HEK293 (cell line): ENCODE results near the gene NNT.

Source experiments
- CTCF ChIP-seq: fragments of 450-650 bp; formaldehyde crosslinking; IDR thresholded peaks from 2 replicates; pipeline ENCODE4 v1.5.1; 2016; ENCODE audit warnings: missing biosample characterization, missing genetic modification characterization
- INSM2 ChIP-seq: fragments of 450-650 bp; formaldehyde crosslinking; IDR thresholded peaks from 2 replicates; pipeline ENCODE4 v1.5.1; 2016; ENCODE audit warnings: missing biosample characterization, missing genetic modification characterization
- MEIS1 ChIP-seq: sonication (generic); formaldehyde crosslinking; IDR thresholded peaks from 2 replicates; pipeline ENCODE4 v1.8.1; 2022; ENCODE audit warnings: missing genetic modification reagents, mild to moderate bottlenecking, borderline replicate concordance
- MZF1 ChIP-seq: fragments of 450-650 bp; formaldehyde crosslinking; IDR thresholded peaks from 2 replicates; pipeline ENCODE4 v1.5.1; 2017; ENCODE audit warnings: missing biosample characterization, missing genetic modification characterization, borderline replicate concordance
- OSR2 ChIP-seq: fragments of 450-650 bp; formaldehyde crosslinking; IDR thresholded peaks from 2 replicates; pipeline ENCODE4 v1.5.1; 2016; ENCODE audit warnings: missing biosample characterization, missing genetic modification characterization
- PRDM6 ChIP-seq: fragments of 450-650 bp; formaldehyde crosslinking; IDR thresholded peaks from 2 replicates; pipeline ENCODE4 v1.5.1; 2017; ENCODE audit warnings: missing biosample characterization, missing genetic modification characterization
- SALL2 ChIP-seq: fragments of 450-650 bp; formaldehyde crosslinking; IDR thresholded peaks from 2 replicates; pipeline ENCODE4 v1.5.0; 2017; ENCODE audit warnings: missing biosample characterization, mild to moderate bottlenecking, missing genetic modification characterization, borderline replicate concordance
- ZBTB7A ChIP-seq: fragments of 450-650 bp; formaldehyde crosslinking; IDR thresholded peaks from 2 replicates; pipeline ENCODE4 v1.5.1; 2016; ENCODE audit warnings: low read depth, missing biosample characterization, missing genetic modification characterization
- ZFP37 ChIP-seq: fragments of 450-650 bp; formaldehyde crosslinking; IDR thresholded peaks from 2 replicates; pipeline ENCODE4 v1.5.1; 2016; ENCODE audit warnings: missing biosample characterization, missing genetic modification characterization
- ZFP69B ChIP-seq: fragments of 450-650 bp; formaldehyde crosslinking; IDR thresholded peaks from 2 replicates; pipeline ENCODE4 v1.5.1; 2016; ENCODE audit warnings: missing biosample characterization, missing genetic modification characterization
- ZNF157 ChIP-seq: fragments of 450-650 bp; formaldehyde crosslinking; IDR thresholded peaks from 2 replicates; pipeline ENCODE4 v1.5.1; 2016; ENCODE audit warnings: missing biosample characterization, missing genetic modification characterization
- ZNF202 ChIP-seq: fragments of 450-650 bp; formaldehyde crosslinking; IDR thresholded peaks from 2 replicates; pipeline ENCODE4 v1.5.1; 2016; ENCODE audit warnings: missing biosample characterization, missing genetic modification characterization, borderline replicate concordance
- ZNF354C ChIP-seq: fragments of 450-650 bp; formaldehyde crosslinking; IDR thresholded peaks from 2 replicates; pipeline ENCODE4 v1.5.1; 2016; ENCODE audit warnings: missing biosample characterization, missing genetic modification characterization, low read depth, borderline replicate concordance
- ZNF488 ChIP-seq: fragments of 450-650 bp; formaldehyde crosslinking; IDR thresholded peaks from 2 replicates; pipeline ENCODE4 v1.5.1; 2016; ENCODE audit warnings: missing biosample characterization, missing genetic modification characterization
- ZNF544 ChIP-seq: fragments of 450-650 bp; formaldehyde crosslinking; IDR thresholded peaks from 2 replicates; pipeline ENCODE4 v1.5.0; 2017; ENCODE audit warnings: missing biosample characterization, missing genetic modification characterization
- ZSCAN30 ChIP-seq: fragments of 450-650 bp; IDR thresholded peaks from 2 replicates; pipeline ENCODE4 v1.5.1; 2018; ENCODE audit warnings: missing biosample characterization, mild to moderate bottlenecking, missing genetic modification characterization, moderate library complexity
- ZXDB ChIP-seq: fragments of 450-650 bp; formaldehyde crosslinking; IDR thresholded peaks from 2 replicates; pipeline ENCODE4 v1.5.1; 2016; ENCODE audit warnings: missing biosample characterization, missing genetic modification characterization
- TF ChIP-seq, protein P1 (sequence below): fragments of 450-650 bp; IDR thresholded peaks from 2 replicates; pipeline ENCODE4 v1.5.1; 2018; ENCODE audit warnings: missing biosample characterization, missing genetic modification characterization
- TF ChIP-seq, protein P2 (sequence below): fragments of 450-650 bp; formaldehyde crosslinking; conservative IDR thresholded peaks from 2 replicates; pipeline ENCODE4 v1.5.1; 2016; ENCODE audit warnings: low read depth, missing biosample characterization, missing genetic modification characterization
- TF ChIP-seq, protein P3 (sequence below): fragments of 450-650 bp; formaldehyde crosslinking; IDR thresholded peaks from 2 replicates; pipeline ENCODE4 v1.5.1; 2017; ENCODE audit warnings: missing biosample characterization, missing genetic modification characterization
- TF ChIP-seq, protein P4 (sequence below): fragments of 450-650 bp; formaldehyde crosslinking; IDR thresholded peaks from 2 replicates; pipeline ENCODE4 v1.5.1; 2016; ENCODE audit warnings: missing biosample characterization, missing genetic modification characterization
- TF ChIP-seq, protein P5 (sequence below): fragments of 450-650 bp; formaldehyde crosslinking; IDR thresholded peaks from 2 replicates; pipeline ENCODE4 v1.5.1; 2016; ENCODE audit warnings: missing biosample characterization, missing genetic modification characterization

NNT gene

DNA sequence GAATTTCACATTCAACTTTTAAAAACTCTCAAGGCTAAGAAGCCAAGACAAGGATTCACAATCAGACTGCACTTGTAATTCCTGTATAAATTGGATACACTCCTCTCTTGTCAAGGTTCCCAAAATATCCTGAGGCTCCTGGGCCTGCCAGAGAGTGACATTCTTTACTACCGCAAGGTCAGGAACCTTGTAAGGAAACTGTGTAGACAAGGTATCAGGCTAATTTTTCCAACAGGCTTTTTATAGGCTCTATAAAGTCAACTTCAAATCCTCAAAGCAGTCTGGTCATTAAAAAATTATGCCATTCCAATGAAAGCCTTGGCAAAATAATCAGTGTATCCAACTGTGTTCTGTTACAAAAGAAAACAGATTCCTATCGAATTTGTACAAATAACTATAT, 30.6 kb upstream of the NNT start (continued):
- TF ChIP-seq ZBTB7A (tag by site-specific recombination) (no peak), SALL2 (tag by site-specific recombination) (no peak), ZNF544 (tag by site-specific recombination) (no peak), ZNF488 (no peak), PRDM6 (peak; percentile 92; the same call in 1 of the 2 replicates), MZF1 (tag by site-specific recombination) (peak; percentile 66; the same call in 1 of the 2 replicates), MEIS1 (CRISPR knock-in tag) (no peak), ZNF157 (tag by site-specific recombination) (no peak), ZFP69B (tag by site-specific recombination) (no peak), ZXDB (tag by site-specific recombination) (peak; percentile 70; the same call in 1 of the 2 replicates), ZNF202 (tag by site-specific recombination) (no peak), ZFP37 (tag by site-specific recombination) (no peak), ZSCAN30 (tag by site-specific recombination) (peak; percentile 94), ZNF354C (no peak), OSR2 (tag by site-specific recombination) (peak; percentile 68), INSM2 (tag by site-specific recombination) (no peak), CTCF (tag by site-specific recombination) (no peak)
- TF ChIP-seq, protein P1, sequence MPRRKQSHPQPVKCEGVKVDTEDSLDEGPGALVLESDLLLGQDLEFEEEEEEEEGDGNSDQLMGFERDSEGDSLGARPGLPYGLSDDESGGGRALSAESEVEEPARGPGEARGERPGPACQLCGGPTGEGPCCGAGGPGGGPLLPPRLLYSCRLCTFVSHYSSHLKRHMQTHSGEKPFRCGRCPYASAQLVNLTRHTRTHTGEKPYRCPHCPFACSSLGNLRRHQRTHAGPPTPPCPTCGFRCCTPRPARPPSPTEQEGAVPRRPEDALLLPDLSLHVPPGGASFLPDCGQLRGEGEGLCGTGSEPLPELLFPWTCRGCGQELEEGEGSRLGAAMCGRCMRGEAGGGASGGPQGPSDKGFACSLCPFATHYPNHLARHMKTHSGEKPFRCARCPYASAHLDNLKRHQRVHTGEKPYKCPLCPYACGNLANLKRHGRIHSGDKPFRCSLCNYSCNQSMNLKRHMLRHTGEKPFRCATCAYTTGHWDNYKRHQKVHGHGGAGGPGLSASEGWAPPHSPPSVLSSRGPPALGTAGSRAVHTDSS (tag by site-specific recombination): 0 out of 2 replicates have a peak, but pooled peaks have one; percentile 9
- TF ChIP-seq, protein P2, sequence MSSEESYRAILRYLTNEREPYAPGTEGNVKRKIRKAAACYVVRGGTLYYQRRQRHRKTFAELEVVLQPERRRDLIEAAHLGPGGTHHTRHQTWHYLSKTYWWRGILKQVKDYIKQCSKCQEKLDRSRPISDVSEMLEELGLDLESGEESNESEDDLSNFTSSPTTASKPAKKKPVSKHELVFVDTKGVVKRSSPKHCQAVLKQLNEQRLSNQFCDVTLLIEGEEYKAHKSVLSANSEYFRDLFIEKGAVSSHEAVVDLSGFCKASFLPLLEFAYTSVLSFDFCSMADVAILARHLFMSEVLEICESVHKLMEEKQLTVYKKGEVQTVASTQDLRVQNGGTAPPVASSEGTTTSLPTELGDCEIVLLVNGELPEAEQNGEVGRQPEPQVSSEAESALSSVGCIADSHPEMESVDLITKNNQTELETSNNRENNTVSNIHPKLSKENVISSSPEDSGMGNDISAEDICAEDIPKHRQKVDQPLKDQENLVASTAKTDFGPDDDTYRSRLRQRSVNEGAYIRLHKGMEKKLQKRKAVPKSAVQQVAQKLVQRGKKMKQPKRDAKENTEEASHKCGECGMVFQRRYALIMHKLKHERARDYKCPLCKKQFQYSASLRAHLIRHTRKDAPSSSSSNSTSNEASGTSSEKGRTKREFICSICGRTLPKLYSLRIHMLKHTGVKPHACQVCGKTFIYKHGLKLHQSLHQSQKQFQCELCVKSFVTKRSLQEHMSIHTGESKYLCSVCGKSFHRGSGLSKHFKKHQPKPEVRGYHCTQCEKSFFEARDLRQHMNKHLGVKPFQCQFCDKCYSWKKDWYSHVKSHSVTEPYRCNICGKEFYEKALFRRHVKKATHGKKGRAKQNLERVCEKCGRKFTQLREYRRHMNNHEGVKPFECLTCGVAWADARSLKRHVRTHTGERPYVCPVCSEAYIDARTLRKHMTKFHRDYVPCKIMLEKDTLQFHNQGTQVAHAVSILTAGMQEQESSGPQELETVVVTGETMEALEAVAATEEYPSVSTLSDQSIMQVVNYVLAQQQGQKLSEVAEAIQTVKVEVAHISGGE: no peak
- TF ChIP-seq, protein P3, sequence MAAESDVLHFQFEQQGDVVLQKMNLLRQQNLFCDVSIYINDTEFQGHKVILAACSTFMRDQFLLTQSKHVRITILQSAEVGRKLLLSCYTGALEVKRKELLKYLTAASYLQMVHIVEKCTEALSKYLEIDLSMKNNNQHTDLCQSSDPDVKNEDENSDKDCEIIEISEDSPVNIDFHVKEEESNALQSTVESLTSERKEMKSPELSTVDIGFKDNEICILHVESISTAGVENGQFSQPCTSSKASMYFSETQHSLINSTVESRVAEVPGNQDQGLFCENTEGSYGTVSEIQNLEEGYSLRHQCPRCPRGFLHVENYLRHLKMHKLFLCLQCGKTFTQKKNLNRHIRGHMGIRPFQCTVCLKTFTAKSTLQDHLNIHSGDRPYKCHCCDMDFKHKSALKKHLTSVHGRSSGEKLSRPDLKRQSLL (tag by site-specific recombination): no peak; the same call in 1 of the 2 replicates
- TF ChIP-seq, protein P4, sequence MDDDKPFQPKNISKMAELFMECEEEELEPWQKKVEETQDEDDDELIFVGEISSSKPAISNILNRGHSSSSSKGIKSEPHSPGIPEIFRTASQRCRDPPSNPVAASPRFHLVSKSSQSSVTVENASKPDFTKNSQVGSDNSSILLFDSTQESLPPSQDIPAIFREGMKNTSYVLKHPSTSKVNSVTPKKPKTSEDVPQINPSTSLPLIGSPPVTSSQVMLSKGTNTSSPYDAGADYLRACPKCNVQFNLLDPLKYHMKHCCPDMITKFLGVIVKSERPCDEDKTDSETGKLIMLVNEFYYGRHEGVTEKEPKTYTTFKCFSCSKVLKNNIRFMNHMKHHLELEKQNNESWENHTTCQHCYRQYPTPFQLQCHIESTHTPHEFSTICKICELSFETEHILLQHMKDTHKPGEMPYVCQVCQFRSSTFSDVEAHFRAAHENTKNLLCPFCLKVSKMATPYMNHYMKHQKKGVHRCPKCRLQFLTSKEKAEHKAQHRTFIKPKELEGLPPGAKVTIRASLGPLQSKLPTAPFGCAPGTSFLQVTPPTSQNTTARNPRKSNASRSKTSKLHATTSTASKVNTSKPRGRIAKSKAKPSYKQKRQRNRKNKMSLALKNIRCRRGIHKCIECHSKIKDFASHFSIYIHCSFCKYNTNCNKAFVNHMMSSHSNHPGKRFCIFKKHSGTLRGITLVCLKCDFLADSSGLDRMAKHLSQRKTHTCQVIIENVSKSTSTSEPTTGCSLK: no peak
- TF ChIP-seq, protein P5, sequence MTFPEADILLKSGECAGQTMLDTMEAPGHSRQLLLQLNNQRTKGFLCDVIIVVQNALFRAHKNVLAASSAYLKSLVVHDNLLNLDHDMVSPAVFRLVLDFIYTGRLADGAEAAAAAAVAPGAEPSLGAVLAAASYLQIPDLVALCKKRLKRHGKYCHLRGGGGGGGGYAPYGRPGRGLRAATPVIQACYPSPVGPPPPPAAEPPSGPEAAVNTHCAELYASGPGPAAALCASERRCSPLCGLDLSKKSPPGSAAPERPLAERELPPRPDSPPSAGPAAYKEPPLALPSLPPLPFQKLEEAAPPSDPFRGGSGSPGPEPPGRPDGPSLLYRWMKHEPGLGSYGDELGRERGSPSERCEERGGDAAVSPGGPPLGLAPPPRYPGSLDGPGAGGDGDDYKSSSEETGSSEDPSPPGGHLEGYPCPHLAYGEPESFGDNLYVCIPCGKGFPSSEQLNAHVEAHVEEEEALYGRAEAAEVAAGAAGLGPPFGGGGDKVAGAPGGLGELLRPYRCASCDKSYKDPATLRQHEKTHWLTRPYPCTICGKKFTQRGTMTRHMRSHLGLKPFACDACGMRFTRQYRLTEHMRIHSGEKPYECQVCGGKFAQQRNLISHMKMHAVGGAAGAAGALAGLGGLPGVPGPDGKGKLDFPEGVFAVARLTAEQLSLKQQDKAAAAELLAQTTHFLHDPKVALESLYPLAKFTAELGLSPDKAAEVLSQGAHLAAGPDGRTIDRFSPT: no peak
